Heart right ventricle (tissue), 16 donors: ENCODE results near the gene PNMA8B. TPM values are rescaled to one million over a fixed set of nuclear protein-coding genes. Genes with fewer than 3 reads are reported as not detected.

Source experiments
- ATAC-seq, 8 donors: fragments of 200-7000 bp; cut with Tn5 transposase; one replicate each; pipeline ENCODE4 v1.9.1; 2020; ENCODE audit warnings: mild to moderate bottlenecking in 8 of 8, moderate library complexity in 8 of 8, moderate number of reproducible peaks in 1 of 8
- DNase-seq, 2 donors: peaks; one replicate each; pipeline ENCODE4 v3.0.0-alpha.2; 2020
- H3K27ac ChIP-seq, 10 donors: fragments of 200-600 bp; sonication (generic) in 2 of 10; one replicate each; pipeline versions ENCODE4 v1.5.0 to v1.8.0; 2020 to 2022; ENCODE audit warnings: mild to moderate bottlenecking in 3 of 10
- H3K27me3 ChIP-seq, 7 donors: fragments of 200-600 bp; one replicate each; pipeline ENCODE4 v1.8.0; 2021 to 2022; ENCODE audit warnings: mild to moderate bottlenecking in 2 of 7
- H3K36me3 ChIP-seq, 9 donors: fragments of 200-600 bp; sonication (generic) in 1 of 9; one replicate each; pipeline versions ENCODE4 v1.5.0 to v1.8.0; 2020 to 2022; ENCODE audit warnings: mild to moderate bottlenecking in 2 of 9
- H3K4me1 ChIP-seq, 9 donors: fragments of 200-600 bp; sonication (generic) in 1 of 9; one replicate each; pipeline versions ENCODE4 v1.5.0 to v1.8.0; 2020 to 2022; ENCODE audit warnings: mild to moderate bottlenecking in 4 of 9
- H3K4me3 ChIP-seq, 10 donors: fragments of 200-600 bp; sonication (generic) in 2 of 10; one replicate each; pipeline versions ENCODE4 v1.5.0 to v1.8.0; 2020 to 2022; ENCODE audit warnings: mild to moderate bottlenecking in 7 of 10, moderate library complexity in 2 of 10
- H3K9me3 ChIP-seq, 11 donors: fragments of 200-600 bp in 10 of 11; sonication (generic) in 2 of 11; one replicate each; pipeline versions ENCODE4 v1.5.0 to v1.8.0; 2013 to 2022; ENCODE audit warnings: mild to moderate bottlenecking in 2 of 11, control low read depth in 1 of 11, moderate library complexity in 1 of 11
- WGBS, 2 donors: extraction: QIAGEN DNeasy Blood & Tissue Kit; methylation state at CpG; one replicate each; pipeline ENCODE4 v1.1.7; 2013; ENCODE audit warnings: inconsistent platforms in 1 of 2; 5-methylcytosine and 5-hydroxymethylcytosine counted together
- intact Hi-C, 10 donors: fragments of 100-400 bp; cut with DNase I; formaldehyde crosslinking; loops; one replicate each; pipeline versions ENCODE4 v1.11.1 to v1.14.2; 2022
- polyA plus RNA-seq, 2 donors: library from polyadenylated mRNA; stranded (reverse); fragments of 200-250 nt; gene quantifications; one replicate each; pipeline ENCODE4 v1.2.3, GENCODE V29; 2013
- total RNA-seq, 10 donors: library from RNA; stranded (reverse); fragmentation: NEBNext Ultra II Directional in 3 of 10; extraction: Animal tissue kit (Norgen Biotek cat#: 25700) in 3 of 10; gene quantifications; one replicate each; pipeline versions ENCODE4 v1.2.1 to v1.2.4, GENCODE V29; 2021 to 2023
- TF ChIP-seq, protein P1 (sequence below), 9 donors: fragments of 200-600 bp; sonication (generic) in 2 of 9; IDR thresholded peaks; one replicate each; pipeline versions ENCODE4 v1.5.0 to v1.8.0; 2021 to 2022; ENCODE audit warnings: antibody characterized with exemption in 9 of 9, mild to moderate bottlenecking in 5 of 9, moderate library complexity in 1 of 9
- donor health status: Arrhythmogenic right ventricular cardiomyopathy.
- donor health status: ischemic (EF 13 %, LVEDD 7.1; RV severe dilation, severe dysfunction).
- donor health status: healthy with polysubstance abuse.
- donor health status: DM: no; HTN: yes; CAD: no.
- donor health status: DM: no; HTN: no; CAD: no.
- donor health status: ischemic (EF 25% LVEDD 6.9; RV normal size, moderate dysfunction).
- donor health status: ischemic (EF 25% LVEDD 5.7; RV mildly dilated, moderate dysfunction).
- donor health status: healthy.
- donor health status: DM: yes; HTN: yes; CAD: no.
- donor health status: Ischemic cardiomyopathy.
- donor health status: ischemic (EF 35%, LVEDD 5.7; RV mildly dilated, moderate dysfunction).
- donor health status: nonischemic (EF 11% LVEDD 7.7; RV severe dilation, severe dysfunction).
- donor health status: DM: yes; HTN: yes; CAD: no.
- donor health status: PGD.
- donor health status: ischemic (EF 29% LVEDD 5.4; RV normal size, mild dysfunction).
- donor health status: nonischemic (EF 23%, LVEDD 6.1; RV moderate dilation, normal function).

PNMA8B gene
- total and polyA plus RNA-seq, 12 donors, result 0.37 to 0.95 (median 0.65) TPM

DNA sequence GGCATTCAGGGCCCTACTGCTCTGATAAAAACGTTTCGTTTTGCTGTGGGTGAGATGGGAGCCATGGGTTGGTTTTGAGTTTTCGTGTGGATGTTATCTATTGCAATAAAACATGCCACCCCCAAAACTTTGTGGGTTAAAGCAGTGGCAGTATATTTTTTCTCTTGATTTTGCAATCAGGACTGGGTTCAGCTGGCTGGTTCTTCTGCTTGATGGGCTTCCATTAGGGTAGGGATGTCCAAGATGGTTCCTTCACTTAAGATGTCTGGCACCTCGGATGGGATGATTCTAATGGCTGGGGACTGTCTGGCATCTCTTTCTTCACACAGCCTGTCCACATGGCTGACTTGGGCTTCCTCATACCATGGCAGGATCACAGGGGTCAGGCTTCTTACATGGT, 15.6 kb upstream of the PNMA8B start:
- DNase-seq, result no peak
- intact Hi-C loops, result loop anchor here in 8 of 10 donors (5.0 to 10.0 kb wide), 6 partner anchors 114 to 236 kb away; no protein-coding TSS in a partner anchor
- Histone ChIP-seq H3K27me3 (peaks cover 0 to 16% (median 5%) of the 10 kb centered on the region in 7 donors), H3K4me3 (no peak overlapping the region), H3K9me3 (peaks cover 0 to 12% (median 0%) of the 10 kb centered on the region in 11 donors), H3K27ac (no peak overlapping the region), H3K36me3 (no peaks in the 10 kb centered on the region), H3K4me1 (peaks cover 0 to 13% (median 0%) of the 10 kb centered on the region in 9 donors)
- TF ChIP-seq, protein P1, sequence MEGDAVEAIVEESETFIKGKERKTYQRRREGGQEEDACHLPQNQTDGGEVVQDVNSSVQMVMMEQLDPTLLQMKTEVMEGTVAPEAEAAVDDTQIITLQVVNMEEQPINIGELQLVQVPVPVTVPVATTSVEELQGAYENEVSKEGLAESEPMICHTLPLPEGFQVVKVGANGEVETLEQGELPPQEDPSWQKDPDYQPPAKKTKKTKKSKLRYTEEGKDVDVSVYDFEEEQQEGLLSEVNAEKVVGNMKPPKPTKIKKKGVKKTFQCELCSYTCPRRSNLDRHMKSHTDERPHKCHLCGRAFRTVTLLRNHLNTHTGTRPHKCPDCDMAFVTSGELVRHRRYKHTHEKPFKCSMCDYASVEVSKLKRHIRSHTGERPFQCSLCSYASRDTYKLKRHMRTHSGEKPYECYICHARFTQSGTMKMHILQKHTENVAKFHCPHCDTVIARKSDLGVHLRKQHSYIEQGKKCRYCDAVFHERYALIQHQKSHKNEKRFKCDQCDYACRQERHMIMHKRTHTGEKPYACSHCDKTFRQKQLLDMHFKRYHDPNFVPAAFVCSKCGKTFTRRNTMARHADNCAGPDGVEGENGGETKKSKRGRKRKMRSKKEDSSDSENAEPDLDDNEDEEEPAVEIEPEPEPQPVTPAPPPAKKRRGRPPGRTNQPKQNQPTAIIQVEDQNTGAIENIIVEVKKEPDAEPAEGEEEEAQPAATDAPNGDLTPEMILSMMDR (IDR thresholded peaks at IDR 0.05), result no peak
- ATAC-seq, result no peak
- WGBS, 2 donors, result 81 to 82% methylated on average over 4 of the region's 4 CpGs

DNA sequence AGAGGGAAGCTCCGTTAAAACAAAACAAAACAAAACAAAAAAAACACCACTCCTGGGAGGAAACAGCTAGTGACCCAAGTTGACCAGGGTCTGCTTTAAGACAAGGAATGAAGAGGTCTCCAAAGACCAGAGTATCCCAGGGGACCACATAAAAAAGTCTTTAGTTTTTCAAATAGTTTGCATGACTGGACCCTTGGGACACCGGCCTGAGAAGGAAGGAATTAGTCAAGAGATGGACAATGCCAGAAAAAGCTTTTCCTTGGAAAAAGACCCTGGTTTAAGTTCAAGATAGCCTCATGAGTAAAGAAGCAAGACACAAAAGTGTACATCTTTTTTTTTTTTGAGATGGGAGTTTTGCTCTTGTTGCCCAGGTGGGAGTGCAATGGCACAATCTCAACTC, 12.5 kb upstream of the PNMA8B start:
- Histone ChIP-seq H3K4me3 (no peak overlapping the region), H3K9me3 (peaks cover 0 to 18% (median 0%) of the 10 kb centered on the region in 11 donors), H3K27ac (no peak overlapping the region), H3K36me3 (no peaks in the 10 kb centered on the region), H3K27me3 (peaks cover 0 to 5% (median 0%) of the 10 kb centered on the region in 7 donors), H3K4me1 (peaks cover 0 to 6% (median 0%) of the 10 kb centered on the region in 9 donors)
- ATAC-seq (no peak), DNase-seq (no peak)
- intact Hi-C loops, result no loop called here
- 44 to 52% methylated on average over 2 of the region's 2 CpGs for WGBS, 2 donors
- TF ChIP-seq, protein P1 (IDR thresholded peaks at IDR 0.05), result no peak

DNA sequence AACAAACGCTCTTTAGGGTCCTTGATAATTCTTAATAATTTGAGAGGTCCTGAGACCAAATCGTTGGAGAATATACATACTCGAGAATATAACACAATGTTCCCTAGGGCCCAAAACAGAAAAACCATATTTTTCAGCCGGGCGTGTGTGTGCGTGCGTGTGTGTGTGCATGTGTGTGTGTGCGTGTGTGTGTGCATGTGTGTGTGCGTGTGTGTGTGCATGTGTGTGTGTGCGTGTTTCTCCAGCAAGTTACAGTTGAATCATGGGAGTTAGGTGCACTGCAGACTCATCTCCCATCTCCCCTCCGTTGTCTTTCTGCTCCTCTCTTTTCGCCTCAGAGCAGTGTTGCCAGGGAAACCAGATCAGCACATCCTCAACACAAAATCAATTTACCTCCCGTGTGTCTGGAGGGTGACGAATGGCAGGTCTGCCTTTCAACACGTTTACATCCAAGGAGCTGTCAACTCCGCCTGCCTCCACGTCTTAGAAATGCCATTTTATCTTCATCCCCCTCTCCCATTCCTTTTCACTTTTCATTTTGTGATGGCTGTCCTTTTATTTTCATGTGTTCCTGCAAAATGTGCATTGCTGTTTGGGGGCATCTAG, 8.3 kb upstream of the PNMA8B start:
- no peak for DNase-seq
- TF ChIP-seq, protein P1 (IDR thresholded peaks at IDR 0.05), result no peak
- intact Hi-C loops, result no loop called here
- no peak for ATAC-seq
- no peak overlapping the region for H3K4me3 ChIP-seq
- peaks cover 0 to 8% (median 0%) of the 10 kb centered on the region in 7 donors for H3K27me3 ChIP-seq
- no peak overlapping the region for H3K27ac ChIP-seq
- WGBS, 2 donors, result 69 to 72% methylated on average over 17 of the region's 17 CpGs
- H3K36me3 ChIP-seq, result no peaks in the 10 kb centered on the region
- H3K4me1 ChIP-seq, result peaks cover 0 to 4% (median 0%) of the 10 kb centered on the region in 9 donors
- H3K9me3 ChIP-seq, result peaks cover 0 to 6% (median 0%) of the 10 kb centered on the region in 11 donors

DNA sequence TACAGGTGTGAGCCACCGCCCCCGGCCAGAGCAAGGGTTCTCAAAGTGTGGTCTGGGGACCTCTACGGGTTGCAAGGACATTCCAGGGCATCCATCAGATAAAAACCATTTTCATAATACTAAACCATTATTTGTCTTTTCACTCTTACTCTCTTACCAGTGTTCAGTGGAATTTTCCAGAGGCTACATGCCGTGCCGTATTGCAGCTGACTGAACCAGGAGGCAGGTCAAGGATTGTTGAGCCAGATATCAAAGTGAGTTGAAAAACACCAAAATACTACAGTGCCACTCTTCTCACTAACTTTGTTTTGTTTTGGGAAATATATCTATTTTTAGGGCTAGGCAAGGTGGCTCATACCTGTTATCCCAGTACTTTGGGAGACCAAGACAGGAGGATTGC, 7.2 kb upstream of the PNMA8B start:
- DNase-seq, result no peak
- WGBS, 2 donors, result 88 to 96% methylated on average over 5 of the region's 5 CpGs
- TF ChIP-seq, protein P1 (IDR thresholded peaks at IDR 0.05), result no peak

More for the DNA sequence above, 7.2 kb upstream of the PNMA8B start:
- Histone ChIP-seq H3K27ac (no peak overlapping the region), H3K36me3 (no peaks in the 10 kb centered on the region), H3K27me3 (peaks cover 0 to 8% (median 0%) of the 10 kb centered on the region in 7 donors), H3K9me3 (peaks cover 0 to 6% (median 0%) of the 10 kb centered on the region in 11 donors), H3K4me3 (no peak overlapping the region), H3K4me1 (no peaks in the 10 kb centered on the region)
- ATAC-seq, result no peak
- intact Hi-C loops, result no loop called here
